Loucy (cell line): ENCODE measurements around the gene SYNGR4.

Experiments
- H2AFZ ChIP-seq: fragments of 200-600 bp; sonication (generic); 2 replicates; pipeline ENCODE4 v1.6.0; 2016; ENCODE audit warnings: antibody characterized with exemption, mild to moderate bottlenecking, low read length, moderate library complexity
- H3F3A ChIP-seq: fragments of 200-600 bp; 2 replicates; pipeline ENCODE4 v1.6.0; 2016; ENCODE audit warnings: antibody characterized with exemption, low read depth, mild to moderate bottlenecking
- H3K27me3 ChIP-seq: fragments of 200-600 bp; sonication (generic); 2 replicates; pipeline ENCODE4 v1.6.1; 2014; ENCODE audit warnings: low read length, mild to moderate bottlenecking; ENCODE audit not compliant: insufficient read depth, poor library complexity, severe bottlenecking
- H3K36me3 ChIP-seq: fragments of 200-600 bp; sonication (generic); 2 replicates; pipeline ENCODE4 v1.6.1; 2016; ENCODE audit warnings: low read length; ENCODE audit not compliant: insufficient read depth
- H3K4me1 ChIP-seq: fragments of 200-600 bp; sonication (generic); 2 replicates; pipeline ENCODE4 v1.5.1; 2014; ENCODE audit warnings: low read length, mild to moderate bottlenecking; ENCODE audit not compliant: insufficient read depth, poor library complexity, severe bottlenecking
- H3K4me2 ChIP-seq: fragments of 200-600 bp; sonication (generic); 2 replicates; pipeline ENCODE4 v1.6.0; 2014; ENCODE audit warnings: antibody characterized with exemption, low read length, low read depth, mild to moderate bottlenecking; ENCODE audit not compliant: poor library complexity, severe bottlenecking
- H3K4me3 ChIP-seq: fragments of 200-600 bp; sonication (generic); 2 replicates; pipeline ENCODE4 v1.5.1; 2014; ENCODE audit warnings: low read length, mild to moderate bottlenecking, mixed read lengths; ENCODE audit not compliant: poor library complexity, severe bottlenecking
- H3K79me2 ChIP-seq: fragments of 200-600 bp; sonication (generic); 2 replicates; pipeline ENCODE4 v1.6.1; 2014; ENCODE audit warnings: low read length; ENCODE audit not compliant: insufficient read depth
- H3K9ac ChIP-seq: fragments of 200-600 bp; sonication (generic); 2 replicates; pipeline ENCODE4 v1.6.0; 2014; ENCODE audit warnings: mild to moderate bottlenecking, low read depth, low read length, moderate library complexity; ENCODE audit not compliant: poor library complexity, severe bottlenecking
- H3K9me2 ChIP-seq: fragments of 200-600 bp; sonication (generic); replicated peaks from 2 replicates; pipeline ENCODE4 v1.6.1; 2016; ENCODE audit warnings: low read depth, low read length, mixed read lengths
- H3K9me3 ChIP-seq: fragments of 200-600 bp; sonication (generic); 2 replicates; pipeline ENCODE4 v1.6.1; 2014; ENCODE audit warnings: mild to moderate bottlenecking, antibody characterized with exemption, low read length, low read depth; ENCODE audit not compliant: insufficient read depth
- H4K20me1 ChIP-seq: fragments of 200-600 bp; sonication (generic); 2 replicates; pipeline ENCODE4 v1.6.0; 2014; ENCODE audit warnings: antibody characterized with exemption, low read length, mild to moderate bottlenecking; ENCODE audit not compliant: insufficient read depth, poor library complexity, severe bottlenecking
- EZH2phosphoT487 ChIP-seq: fragments of 200-600 bp; IDR thresholded peaks from 2 replicates; pipeline ENCODE4 v1.6.1; 2018; ENCODE audit warnings: antibody characterized with exemption, mild to moderate bottlenecking, moderate library complexity, borderline replicate concordance
- TF ChIP-seq, protein P1 (sequence below): fragments of 200-600 bp; sonication (generic); conservative IDR thresholded peaks from 2 replicates; pipeline ENCODE4 v1.5.1; 2014; ENCODE audit warnings: mild to moderate bottlenecking, antibody characterized with exemption, low read length

Gene SYNGR4

DNA sequence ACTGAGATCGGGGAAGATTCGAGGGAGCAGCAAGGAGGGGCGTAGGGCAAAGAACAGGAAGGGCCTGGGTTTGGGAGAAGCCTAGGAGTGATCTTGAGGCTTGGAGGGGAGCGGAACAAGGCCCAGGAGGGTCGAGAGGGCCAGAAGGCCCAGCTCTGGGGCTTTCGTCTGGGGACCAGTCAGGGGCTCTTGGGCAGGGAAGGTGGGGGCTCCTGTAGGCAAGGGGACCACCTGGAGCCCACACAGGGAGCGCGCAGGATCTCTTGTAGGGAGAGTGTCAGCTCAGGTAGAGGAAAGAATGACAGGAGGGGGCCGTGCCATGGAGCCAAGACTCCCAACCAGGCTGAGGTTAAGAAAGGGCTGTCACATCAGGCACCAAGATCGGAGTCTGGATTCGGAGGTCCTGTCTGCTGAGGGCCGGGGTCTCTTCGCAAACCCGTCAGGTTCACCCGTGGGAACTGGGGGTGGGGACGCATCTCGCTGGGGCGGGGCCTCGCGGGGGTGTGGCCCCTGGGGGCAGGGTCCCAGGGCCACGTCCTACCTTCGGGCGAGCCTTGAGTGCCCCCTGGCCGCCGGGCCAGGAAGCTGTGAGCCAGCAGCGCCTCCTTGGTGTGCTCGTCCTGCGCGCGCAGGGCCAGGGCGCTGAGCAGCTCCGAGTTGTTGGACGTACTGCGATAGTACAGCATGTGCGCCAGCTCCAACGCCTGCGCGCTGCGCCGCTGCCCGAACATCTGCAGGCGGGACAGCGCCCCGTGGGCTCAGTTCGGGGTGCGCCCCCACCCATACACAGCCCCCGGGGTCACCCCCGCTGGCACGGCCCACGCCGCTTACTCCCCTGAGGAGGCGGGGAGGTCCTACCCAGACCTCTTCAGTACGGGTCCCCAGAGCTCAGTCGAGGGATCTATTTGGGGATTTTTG lies 30.4 kb upstream of the SYNGR4 start:
- Histone ChIP-seq H3K4me2 (peak overlapping the region; percentile 85), H3K9me2 (no peaks in the 10 kb centered on the region), H3K9me3 (peaks cover under 1% of the 10 kb centered on the region; the same call in 1 of the 2 replicates), H4K20me1 (peaks cover 8% of the 10 kb centered on the region), H2AFZ (no peak overlapping the region; the same call in 1 of the 2 replicates), H3K79me2 (peaks cover 21% of the 10 kb centered on the region; the same call in 1 of the 2 replicates), H3F3A (peaks cover 11% of the 10 kb centered on the region), H3K9ac (peak overlapping the region; percentile 98), H3K4me3 (peak overlapping the region; percentile 88), H3K27me3 (no peaks in the 10 kb centered on the region), H3K36me3 (no peaks in the 10 kb centered on the region), H3K4me1 (peaks cover 28% of the 10 kb centered on the region)
- TF ChIP-seq, protein P1, sequence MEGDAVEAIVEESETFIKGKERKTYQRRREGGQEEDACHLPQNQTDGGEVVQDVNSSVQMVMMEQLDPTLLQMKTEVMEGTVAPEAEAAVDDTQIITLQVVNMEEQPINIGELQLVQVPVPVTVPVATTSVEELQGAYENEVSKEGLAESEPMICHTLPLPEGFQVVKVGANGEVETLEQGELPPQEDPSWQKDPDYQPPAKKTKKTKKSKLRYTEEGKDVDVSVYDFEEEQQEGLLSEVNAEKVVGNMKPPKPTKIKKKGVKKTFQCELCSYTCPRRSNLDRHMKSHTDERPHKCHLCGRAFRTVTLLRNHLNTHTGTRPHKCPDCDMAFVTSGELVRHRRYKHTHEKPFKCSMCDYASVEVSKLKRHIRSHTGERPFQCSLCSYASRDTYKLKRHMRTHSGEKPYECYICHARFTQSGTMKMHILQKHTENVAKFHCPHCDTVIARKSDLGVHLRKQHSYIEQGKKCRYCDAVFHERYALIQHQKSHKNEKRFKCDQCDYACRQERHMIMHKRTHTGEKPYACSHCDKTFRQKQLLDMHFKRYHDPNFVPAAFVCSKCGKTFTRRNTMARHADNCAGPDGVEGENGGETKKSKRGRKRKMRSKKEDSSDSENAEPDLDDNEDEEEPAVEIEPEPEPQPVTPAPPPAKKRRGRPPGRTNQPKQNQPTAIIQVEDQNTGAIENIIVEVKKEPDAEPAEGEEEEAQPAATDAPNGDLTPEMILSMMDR: peak; percentile 83
- TF ChIP-seq EZH2phosphoT487: no peak

DNA sequence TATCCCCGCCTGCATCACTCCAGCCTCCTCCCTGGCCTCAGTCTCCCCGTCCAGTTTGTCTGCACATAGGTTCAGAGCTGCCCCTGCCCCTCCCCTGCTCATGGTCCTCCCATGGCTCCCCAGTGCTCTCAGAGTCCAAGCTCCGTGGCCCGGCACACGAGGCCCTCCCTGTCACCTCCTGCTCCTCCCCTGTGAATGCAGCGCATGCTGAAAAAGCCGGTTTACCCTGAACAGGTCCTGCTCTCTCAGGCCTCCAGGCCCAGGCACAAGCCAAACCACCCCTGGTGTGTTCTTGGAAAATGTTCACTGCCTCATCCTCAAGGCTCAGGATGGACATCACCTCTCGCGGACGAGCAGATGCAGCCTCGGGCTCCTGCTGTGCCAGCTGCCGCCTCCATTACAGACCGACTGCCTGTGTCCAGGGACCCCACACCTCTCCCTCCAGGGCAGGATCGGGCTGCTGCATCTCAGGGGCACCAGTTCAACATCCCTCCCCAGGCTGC lies 25.9 kb upstream of the SYNGR4 start:
- Histone ChIP-seq H3K4me2 (no peak overlapping the region), H3K9me2 (no peaks in the 10 kb centered on the region), H3K4me3 (no peak overlapping the region), H3K79me2 (peaks cover 7% of the 10 kb centered on the region; the same call in 1 of the 2 replicates), H2AFZ (no peak overlapping the region), H3K27me3 (no peaks in the 10 kb centered on the region), H3F3A (no peaks in the 10 kb centered on the region), H3K4me1 (peaks cover 6% of the 10 kb centered on the region), H3K9ac (no peak overlapping the region), H4K20me1 (no peaks in the 10 kb centered on the region), H3K36me3 (peaks cover 12% of the 10 kb centered on the region; the same call in 1 of the 2 replicates), H3K9me3 (no peaks in the 10 kb centered on the region)
- TF ChIP-seq, protein P1: no peak
- no peak for TF ChIP-seq EZH2phosphoT487

DNA sequence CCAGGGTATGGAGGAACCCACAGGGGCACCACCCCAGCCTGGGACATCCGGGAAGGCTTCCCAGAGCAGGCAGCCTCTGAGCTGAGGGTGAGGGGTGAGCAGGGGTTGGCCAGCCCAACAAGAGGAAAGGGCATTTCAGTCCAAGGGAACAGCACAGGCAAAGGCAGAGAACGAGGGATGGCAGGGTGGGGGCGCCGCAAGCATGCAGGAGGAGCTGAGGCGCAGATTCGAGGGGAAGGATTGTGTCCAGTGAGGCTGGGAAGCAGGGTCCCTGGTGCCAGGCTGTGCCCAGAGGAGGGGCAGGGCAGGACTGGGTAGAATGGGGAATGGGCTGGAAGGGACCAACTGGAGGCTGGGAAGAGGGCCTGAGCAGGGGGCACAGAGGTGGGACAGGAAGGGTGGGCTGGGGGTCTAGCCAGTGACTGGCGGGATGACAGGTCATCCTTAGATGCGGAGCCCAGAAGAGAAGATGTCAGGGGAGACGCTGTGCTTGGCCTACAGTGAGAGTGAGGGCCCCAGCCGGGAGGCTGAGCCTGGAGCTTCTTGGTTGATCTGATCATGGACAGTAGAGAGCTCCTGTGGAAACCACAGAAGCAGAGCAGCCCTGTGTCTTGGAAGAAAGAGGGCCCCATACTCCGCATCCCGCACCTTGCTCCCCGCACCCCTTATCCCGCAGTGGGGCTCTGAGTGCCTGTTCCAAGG lies 25.2 kb upstream of the SYNGR4 start:
- H3K79me2 ChIP-seq: peaks cover 7% of the 10 kb centered on the region; the same call in 1 of the 2 replicates
- peaks cover 6% of the 10 kb centered on the region for H3K4me1 ChIP-seq
- H3K4me2 ChIP-seq: no peak overlapping the region
- TF ChIP-seq, protein P1: no peak
- no peak for TF ChIP-seq EZH2phosphoT487
- H2AFZ ChIP-seq: no peak overlapping the region
- H3K9me2 ChIP-seq: no peaks in the 10 kb centered on the region
- peaks cover 12% of the 10 kb centered on the region; the same call in 1 of the 2 replicates for H3K36me3 ChIP-seq
- H3K9ac ChIP-seq: no peak overlapping the region
- H3F3A ChIP-seq: no peaks in the 10 kb centered on the region
- H3K27me3 ChIP-seq: no peaks in the 10 kb centered on the region
- no peaks in the 10 kb centered on the region for H4K20me1 ChIP-seq
- no peaks in the 10 kb centered on the region for H3K9me3 ChIP-seq
- no peak overlapping the region for H3K4me3 ChIP-seq
